HG03045 (cell line): ENCODE measurements around the gene DCHS1.

Experiments used
- ATAC-seq: cut with Tn5 transposase; IDR thresholded peaks from one replicate; pipeline ENCODE4 v1.9.1; 2021; ENCODE audit warnings: mild to moderate bottlenecking, moderate library complexity; ENCODE audit not compliant: unreplicated experiment

DCHS1 gene

GRCh38 chr11:6596239-6596877 is 59.3 kb downstream of the DCHS1 start:
- no peak for ATAC-seq

DNA sequence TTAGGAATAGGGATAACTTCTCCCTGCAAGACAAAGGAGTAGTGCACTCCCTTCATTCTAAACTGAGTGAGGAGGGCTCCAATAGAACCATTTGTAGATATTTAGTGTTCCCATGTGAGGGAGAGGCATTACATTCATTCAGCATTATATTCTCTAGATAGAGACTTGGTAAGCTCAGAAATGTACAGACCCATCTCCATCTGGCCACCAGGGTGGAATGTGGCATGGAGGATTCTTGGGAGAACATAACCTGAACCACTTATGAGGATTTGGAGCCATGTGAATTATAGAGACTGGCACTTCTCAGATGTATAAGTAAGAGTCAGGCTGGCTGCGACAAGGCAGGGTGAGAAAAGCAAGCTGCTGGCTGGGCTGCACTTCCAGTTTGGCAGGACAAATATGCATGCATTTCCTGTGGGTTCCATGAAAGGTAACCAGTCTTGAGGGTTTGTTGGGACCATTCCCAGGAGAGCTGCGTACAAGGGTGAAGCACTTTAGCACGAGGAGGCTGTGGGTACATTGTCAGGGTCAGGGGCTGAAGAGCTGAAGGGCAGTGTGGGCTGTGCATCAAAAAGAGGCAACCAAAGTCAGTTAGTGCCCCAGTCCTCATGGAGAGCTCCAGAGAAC is 61.4 kb downstream of the DCHS1 start:
- no peak for ATAC-seq

- no peak for ATAC-seq
Measured at GRCh38 chr11:6588018-6588417, 67.6 kb downstream of the DCHS1 start.

GRCh38 chr11:6587360-6587953 is 68.2 kb downstream of the DCHS1 start:
- ATAC-seq: no peak

DNA sequence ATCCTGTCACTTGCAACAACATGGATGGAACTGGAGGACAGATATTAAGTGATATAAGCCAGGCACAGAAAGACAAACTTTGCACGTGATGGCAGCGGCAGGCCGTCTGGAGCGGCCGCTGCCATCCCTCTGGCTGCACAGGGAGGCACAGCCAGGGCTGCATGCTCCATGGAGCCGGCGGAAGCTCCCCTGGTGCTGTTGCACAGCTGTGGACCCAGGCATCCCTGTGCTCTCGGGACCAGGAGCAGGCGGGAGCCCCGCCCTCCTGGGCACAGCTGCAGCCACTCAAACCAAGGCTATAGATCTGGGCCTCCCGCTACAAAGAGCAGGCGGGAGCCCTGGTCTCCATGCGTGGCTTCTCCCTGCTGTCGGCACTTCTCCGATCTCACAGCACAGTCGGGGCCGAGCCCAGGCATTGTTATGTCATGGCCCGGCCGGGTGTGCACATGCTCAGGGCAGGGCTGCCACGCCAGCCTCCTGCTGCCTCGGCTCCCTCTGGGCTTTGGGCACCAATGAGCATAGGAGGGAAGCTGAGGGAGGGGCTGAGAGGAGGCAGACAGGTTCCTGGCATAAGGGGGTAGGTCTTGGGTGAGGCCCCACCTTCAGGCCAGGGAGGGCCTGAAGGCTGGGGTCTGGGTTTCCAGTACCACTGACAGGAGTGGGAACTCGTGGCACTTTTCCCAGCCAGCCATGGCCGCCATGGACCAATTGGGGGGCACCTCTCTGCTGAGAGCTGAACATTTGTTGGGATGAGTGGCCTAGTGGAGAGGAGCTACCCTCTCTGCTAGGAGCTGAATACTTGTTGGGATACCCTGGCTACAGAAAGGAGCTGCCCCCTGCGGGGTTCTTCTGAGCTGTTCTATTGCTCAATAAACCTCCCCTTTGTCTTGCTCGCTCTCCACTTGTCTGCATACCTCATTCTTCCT is 68.9 kb downstream of the DCHS1 start:
- ATAC-seq: no peak

- ATAC-seq: no peak
Measured at GRCh38 chr11:6584528-6584927, 71.1 kb downstream of the DCHS1 start.

GRCh38 chr11:6583584-6583983 is 72.0 kb downstream of the DCHS1 start:
- ATAC-seq: no peak

DNA sequence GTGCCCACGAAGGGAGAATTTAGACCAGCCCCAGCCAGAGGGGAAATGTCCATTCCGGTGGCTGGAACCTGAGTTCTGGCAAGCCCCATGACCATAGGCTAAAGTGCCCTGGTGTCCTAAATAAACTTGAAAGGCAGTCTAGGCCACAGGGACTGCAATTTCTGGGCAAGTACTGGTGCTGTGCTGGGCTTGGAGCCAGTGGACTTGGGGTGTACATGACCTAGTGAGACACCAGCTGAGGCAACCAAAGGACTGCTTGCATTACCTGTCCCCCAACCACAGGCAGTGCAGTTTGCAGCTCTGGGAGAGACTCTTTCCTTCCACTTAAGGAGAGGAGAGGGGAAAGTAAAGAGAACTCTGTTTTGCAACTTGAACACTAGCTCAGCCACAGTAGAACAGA is 75.9 kb downstream of the DCHS1 start:
- ATAC-seq: no peak

GRCh38 chr11:6578134-6578533 is 77.5 kb downstream of the DCHS1 start:
- ATAC-seq: no peak

DNA sequence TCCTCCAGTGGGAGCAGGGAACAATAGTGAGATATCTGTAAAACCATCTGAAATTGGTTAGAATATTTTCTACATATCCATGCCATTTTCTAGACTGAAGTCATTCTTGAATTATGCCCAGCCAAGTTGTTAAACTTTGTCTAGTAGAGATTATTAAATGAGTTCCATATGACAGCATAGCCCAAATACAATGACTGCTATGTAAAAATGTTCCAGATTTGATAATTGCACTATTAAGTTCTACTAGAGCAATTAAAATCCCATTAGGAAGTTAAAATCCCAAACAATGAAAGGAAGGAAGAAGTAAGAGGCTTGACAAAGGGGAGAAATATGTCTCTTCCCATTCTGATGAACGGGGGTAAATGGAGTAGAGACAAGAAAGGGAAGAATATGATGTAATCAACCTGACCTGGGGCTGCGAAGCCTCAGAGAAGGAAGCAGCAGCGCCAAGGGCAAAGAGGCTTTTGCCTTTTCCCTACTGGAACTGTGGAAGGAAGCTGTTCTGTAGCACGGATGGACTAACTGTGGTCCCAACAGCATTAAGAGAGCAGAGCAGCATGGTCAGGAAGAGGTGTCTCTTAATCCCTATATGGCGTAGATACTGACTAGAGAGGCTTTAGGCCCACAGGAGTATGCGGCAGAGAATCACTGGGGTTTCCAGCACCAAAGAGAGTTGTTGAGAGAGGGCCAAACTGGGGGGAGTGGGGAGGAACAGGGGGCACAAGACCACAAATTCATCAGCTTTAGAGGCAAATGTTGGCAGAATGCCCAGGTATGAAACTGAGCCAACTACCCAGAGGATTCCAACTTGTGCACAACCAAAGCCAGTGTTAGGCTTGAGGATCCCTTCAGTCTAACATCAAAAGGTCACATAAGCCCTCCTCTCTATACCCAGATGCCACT is 78.9 kb downstream of the DCHS1 start:
- no peak for ATAC-seq

GRCh38 chr11:6574816-6575715 is 80.5 kb downstream of the DCHS1 start:
- ATAC-seq: no peak

DNA sequence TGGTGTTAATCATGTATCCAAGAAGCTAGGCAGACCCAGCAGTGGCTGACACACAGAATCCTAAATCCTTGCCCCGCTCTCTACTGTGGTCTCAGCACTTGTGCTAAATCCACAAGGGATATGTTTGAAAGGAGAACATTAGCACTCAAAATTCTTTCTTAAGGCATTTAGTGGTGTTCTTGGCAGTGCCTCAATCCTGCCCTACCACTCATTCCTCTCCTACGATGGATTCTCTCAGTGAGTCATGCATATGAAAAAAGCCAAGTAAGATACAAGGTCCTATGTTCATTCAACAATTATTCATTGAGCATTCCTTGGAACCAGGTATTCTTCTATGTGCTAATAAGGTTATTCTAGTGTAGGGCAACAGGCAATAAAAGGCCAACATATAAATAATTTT is 83.4 kb downstream of the DCHS1 start:
- no peak for ATAC-seq

GRCh38 chr11:6571434-6572008 is 84.1 kb downstream of the DCHS1 start:
- no peak for ATAC-seq
